HL-60/S4 (cell line): ENCODE measurements around the gene OR51D1.

Source experiments
- in situ Hi-C: fragments of 300-500 bp; cut with MboI; formaldehyde crosslinking; loops from 2 replicates; pipeline ENCODE4 v1.14.3; 2022; ENCODE audit warnings: low sequenced_read_pairs

Gene OR51D1

GRCh38 chr11:4636962-4637661 is at the start of gene OR51D1:
Gene OR51D1 (plus strand): TSS chr11:4637477. CDS start chr11:4639791, 2,314 bp downstream.
- in situ Hi-C loops, result no loop called here

GRCh38 chr11:4589017-4589416 is 48.3 kb upstream of the OR51D1 start:
- in situ Hi-C loops, result no loop called here

- in situ Hi-C loops, result no loop called here
Observed at GRCh38 chr11:4593739-4594138, 43.5 kb upstream of the OR51D1 start, which contains the start of gene OR52I1. Gene OR52I1 (plus strand): TSS chr11:4594039. CDS start chr11:4594039, 0 bp downstream.

GRCh38 chr11:4605057-4605456 is 32.2 kb upstream of the OR51D1 start:
- in situ Hi-C loops, result no loop called here

GRCh38 chr11:4606231-4607015 is 30.9 kb upstream of the OR51D1 start:
- in situ Hi-C loops, result no loop called here

GRCh38 chr11:4607096-4607495 is 30.2 kb upstream of the OR51D1 start:
- in situ Hi-C loops, result no loop called here

- in situ Hi-C loops, result no loop called here
Observed at GRCh38 chr11:4607781-4608666, 29.3 kb upstream of the OR51D1 start, which contains the start of gene TRIM68. Gene TRIM68 (minus strand): TSS chr11:4608231. CDS start chr11:4605504, 2,727 bp downstream.

GRCh38 chr11:4610258-4610935 is 26.9 kb upstream of the OR51D1 start:
- in situ Hi-C loops, result no loop called here

- in situ Hi-C loops, result no loop called here
Observed at GRCh38 chr11:4611986-4612385, 25.3 kb upstream of the OR51D1 start.

- in situ Hi-C loops, result no loop called here
Observed at GRCh38 chr11:4615856-4616444, 21.3 kb upstream of the OR51D1 start.

GRCh38 chr11:4619514-4619913 is 17.8 kb upstream of the OR51D1 start:
- in situ Hi-C loops, result no loop called here

GRCh38 chr11:4626207-4627099 is 10.8 kb upstream of the OR51D1 start:
- in situ Hi-C loops, result no loop called here

- in situ Hi-C loops, result no loop called here
Observed at GRCh38 chr11:4636136-4636535, 1.1 kb upstream of the OR51D1 start.

GRCh38 chr11:4637662-4638047 is 378 bp downstream of the OR51D1 start:
- in situ Hi-C loops, result no loop called here

- in situ Hi-C loops, result no loop called here
Observed at GRCh38 chr11:4639931-4640330, 2.7 kb downstream of the OR51D1 start.

GRCh38 chr11:4641501-4641900 is 4.2 kb downstream of the OR51D1 start:
- in situ Hi-C loops, result no loop called here

- in situ Hi-C loops, result no loop called here
Observed at GRCh38 chr11:4642043-4642442, 4.8 kb downstream of the OR51D1 start.

GRCh38 chr11:4643076-4643475 is 5.8 kb downstream of the OR51D1 start:
- in situ Hi-C loops, result no loop called here

GRCh38 chr11:4643682-4644081 is 6.4 kb downstream of the OR51D1 start, which contains the start of gene OR51E1:
Gene OR51E1 (plus strand): TSS chr11:4643982. CDS start chr11:4652527, 8,545 bp downstream.
- in situ Hi-C loops, result no loop called here
